T-helper 2 cell treated with Interferon-gamma antibody and Interleukin-4, amounts not matched to agents 5 μg/mL and 100 μg/mL, for 36 hours (primary cell): Measurements from ENCODE around the gene MAML2.

ENCODE experiments used
- DNase-seq: peaks from one replicate; pipeline ENCODE4 v3.0.0; 2021; ENCODE audit warnings: low spot score
- H3K27ac Mint-ChIP-seq: one replicate; pipeline ENCODE4 v1.8.0; 2021; ENCODE audit warnings: mild to moderate bottlenecking, mixed read lengths
- H3K27me3 Mint-ChIP-seq: one replicate; pipeline ENCODE4 v1.8.0; 2021; ENCODE audit warnings: low read depth, mixed read lengths
- H3K36me3 Mint-ChIP-seq: one replicate; pipeline ENCODE4 v1.8.0; 2021; ENCODE audit warnings: low read depth, mixed read lengths
- H3K4me1 Mint-ChIP-seq: one replicate; pipeline ENCODE4 v1.8.0; 2021; ENCODE audit warnings: low read depth, mixed read lengths
- H3K4me3 Mint-ChIP-seq: one replicate; pipeline ENCODE4 v1.8.0; 2022; ENCODE audit warnings: mild to moderate bottlenecking, moderate library complexity, mixed read lengths
- H3K9me3 Mint-ChIP-seq: one replicate; pipeline ENCODE4 v1.8.0; 2021; ENCODE audit warnings: mixed read lengths

Gene MAML2

DNA sequence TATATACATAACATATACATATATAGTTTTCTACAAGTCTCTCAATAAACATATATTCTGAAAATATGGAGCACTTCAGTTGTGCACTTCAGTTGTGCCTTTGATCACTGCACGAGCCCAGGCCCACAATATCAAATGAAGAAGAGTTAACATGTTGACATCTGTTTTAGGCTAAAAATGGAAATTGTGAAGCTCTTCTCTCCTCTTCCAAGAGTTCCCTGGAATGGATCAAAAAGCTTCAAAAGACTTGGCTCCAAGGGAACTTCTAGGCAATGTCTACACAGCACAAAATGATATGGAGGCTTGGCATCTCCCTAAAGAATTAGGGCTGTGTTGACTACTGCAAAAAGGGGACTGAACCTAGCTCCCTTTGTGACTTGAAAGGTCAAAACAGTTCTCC lies 36.9 kb downstream of the MAML2 start:
- H3K27ac Mint-ChIP-seq: no peak overlapping the region
- H3K9me3 Mint-ChIP-seq: no peaks in the 10 kb centered on the region
- H3K36me3 Mint-ChIP-seq: peaks cover 4% of the 10 kb centered on the region
- DNase-seq: no peak
- no peak overlapping the region for H3K4me3 Mint-ChIP-seq
- H3K27me3 Mint-ChIP-seq: no peaks in the 10 kb centered on the region
- peaks cover 28% of the 10 kb centered on the region for H3K4me1 Mint-ChIP-seq

GRCh38 chr11:96303980-96304379 lies 39.0 kb downstream of the MAML2 start:
- H3K27me3 Mint-ChIP-seq: no peaks in the 10 kb centered on the region
- no peak for DNase-seq
- no peak overlapping the region for H3K27ac Mint-ChIP-seq
- H3K9me3 Mint-ChIP-seq: no peaks in the 10 kb centered on the region
- H3K4me3 Mint-ChIP-seq: no peak overlapping the region
- no peaks in the 10 kb centered on the region for H3K36me3 Mint-ChIP-seq
- H3K4me1 Mint-ChIP-seq: peaks cover 27% of the 10 kb centered on the region

- H3K4me3 Mint-ChIP-seq: no peak overlapping the region
- no peak for DNase-seq
- no peaks in the 10 kb centered on the region for H3K27me3 Mint-ChIP-seq
- no peaks in the 10 kb centered on the region for H3K36me3 Mint-ChIP-seq
- H3K27ac Mint-ChIP-seq: no peak overlapping the region
- H3K9me3 Mint-ChIP-seq: no peaks in the 10 kb centered on the region
- H3K4me1 Mint-ChIP-seq: peaks cover 26% of the 10 kb centered on the region
These were observed 39.9 kb downstream of the MAML2 start for GRCh38 chr11:96303064-96303463.

DNA sequence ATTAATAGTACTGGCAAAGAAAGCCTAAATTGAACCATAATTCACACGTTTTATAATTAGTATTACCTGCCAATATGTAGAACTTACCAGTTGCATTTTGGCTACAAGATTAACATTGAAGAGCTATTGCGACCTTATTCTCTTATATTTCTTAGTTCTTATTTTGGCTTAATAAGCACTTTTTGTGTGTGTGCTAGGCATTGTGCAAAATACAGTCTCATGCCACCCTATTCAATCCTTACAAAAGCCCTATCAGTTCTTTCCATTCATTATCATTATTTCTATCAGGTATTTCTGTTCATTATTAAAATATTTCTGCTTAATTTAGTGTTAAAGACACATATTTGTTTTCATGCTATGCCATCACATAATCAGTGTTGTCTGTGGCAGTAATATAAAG lies 41.2 kb downstream of the MAML2 start:
- peaks cover 18% of the 10 kb centered on the region for H3K4me1 Mint-ChIP-seq
- H3K9me3 Mint-ChIP-seq: no peaks in the 10 kb centered on the region
- no peak overlapping the region for H3K4me3 Mint-ChIP-seq
- no peak overlapping the region for H3K27ac Mint-ChIP-seq
- DNase-seq: no peak
- H3K36me3 Mint-ChIP-seq: no peaks in the 10 kb centered on the region
- H3K27me3 Mint-ChIP-seq: no peaks in the 10 kb centered on the region

GRCh38 chr11:96299155-96299888 lies 43.7 kb downstream of the MAML2 start:
- H3K4me3 Mint-ChIP-seq: no peak overlapping the region
- no peaks in the 10 kb centered on the region for H3K27me3 Mint-ChIP-seq
- no peaks in the 10 kb centered on the region for H3K9me3 Mint-ChIP-seq
- H3K36me3 Mint-ChIP-seq: no peaks in the 10 kb centered on the region
- H3K4me1 Mint-ChIP-seq: peaks cover 25% of the 10 kb centered on the region
- no peak for DNase-seq
- H3K27ac Mint-ChIP-seq: no peak overlapping the region

- no peaks in the 10 kb centered on the region for H3K27me3 Mint-ChIP-seq
- H3K27ac Mint-ChIP-seq: no peak overlapping the region
- no peak for DNase-seq
- H3K4me3 Mint-ChIP-seq: no peak overlapping the region
- peaks cover 46% of the 10 kb centered on the region for H3K4me1 Mint-ChIP-seq
- no peaks in the 10 kb centered on the region for H3K9me3 Mint-ChIP-seq
- peaks cover 4% of the 10 kb centered on the region for H3K36me3 Mint-ChIP-seq
These were observed 47.6 kb downstream of the MAML2 start for GRCh38 chr11:96295369-96295768.

- Mint-ChIP-seq H3K27me3 (no peaks in the 10 kb centered on the region), H3K9me3 (no peaks in the 10 kb centered on the region), H3K27ac (peak overlapping the region; percentile 41), H3K4me3 (peak overlapping the region; percentile 51), H3K36me3 (peaks cover 6% of the 10 kb centered on the region), H3K4me1 (peaks cover 49% of the 10 kb centered on the region)
- DNase-seq: no peak
These were observed 48.7 kb downstream of the MAML2 start for GRCh38 chr11:96294289-96294688.

GRCh38 chr11:96293598-96294021 lies 49.4 kb downstream of the MAML2 start:
- DNase-seq: peak; percentile 23
- no peaks in the 10 kb centered on the region for H3K9me3 Mint-ChIP-seq
- H3K27me3 Mint-ChIP-seq: no peaks in the 10 kb centered on the region
- H3K36me3 Mint-ChIP-seq: peaks cover 6% of the 10 kb centered on the region
- peak overlapping the region; percentile 56 for H3K27ac Mint-ChIP-seq
- peak overlapping the region; percentile 56 for H3K4me3 Mint-ChIP-seq
- H3K4me1 Mint-ChIP-seq: peaks cover 53% of the 10 kb centered on the region

- Mint-ChIP-seq H3K4me3 (peak overlapping the region; percentile 56), H3K36me3 (peaks cover 6% of the 10 kb centered on the region), H3K27ac (no peak overlapping the region), H3K9me3 (no peaks in the 10 kb centered on the region), H3K27me3 (no peaks in the 10 kb centered on the region), H3K4me1 (peaks cover 51% of the 10 kb centered on the region)
- no peak for DNase-seq
These were observed 49.9 kb downstream of the MAML2 start for GRCh38 chr11:96293109-96293508.

DNA sequence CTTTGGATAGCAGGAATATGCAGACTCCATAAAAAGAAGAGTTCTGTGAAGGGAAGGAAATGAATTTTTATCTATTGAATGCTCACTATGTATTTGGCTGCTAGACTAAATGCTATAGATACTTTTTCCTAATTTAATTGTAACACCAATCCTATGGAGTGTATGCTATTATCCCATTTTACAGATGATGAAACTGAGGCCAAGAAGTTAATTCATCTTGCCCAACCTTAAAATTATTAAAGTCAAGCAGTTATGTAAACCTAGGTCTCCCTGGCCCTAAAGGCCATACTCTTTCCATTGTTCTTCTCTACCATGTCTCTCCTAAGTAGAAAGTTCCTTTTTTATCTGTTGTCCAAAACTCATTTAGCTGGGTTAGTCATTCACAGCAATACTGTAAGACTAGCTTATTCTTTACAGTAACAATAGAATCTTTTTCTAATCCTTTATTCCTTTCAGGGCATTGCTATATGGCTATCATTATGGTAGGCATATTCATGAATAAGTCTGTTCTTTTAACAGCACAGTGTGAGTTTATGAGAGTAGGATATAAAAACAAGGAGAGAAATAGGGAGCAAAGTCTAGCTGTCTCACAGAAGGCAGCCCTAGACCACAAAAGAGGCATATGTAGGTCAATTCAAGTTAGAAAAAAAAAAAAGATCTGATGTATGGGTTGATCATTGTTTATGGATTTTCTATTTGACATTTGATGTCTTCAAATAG lies 50.5 kb downstream of the MAML2 start:
- Mint-ChIP-seq H3K27ac (no peak overlapping the region), H3K4me3 (no peak overlapping the region), H3K9me3 (no peaks in the 10 kb centered on the region), H3K27me3 (no peaks in the 10 kb centered on the region), H3K36me3 (peaks cover 8% of the 10 kb centered on the region), H3K4me1 (peaks cover 53% of the 10 kb centered on the region)
- DNase-seq: no peak

DNA sequence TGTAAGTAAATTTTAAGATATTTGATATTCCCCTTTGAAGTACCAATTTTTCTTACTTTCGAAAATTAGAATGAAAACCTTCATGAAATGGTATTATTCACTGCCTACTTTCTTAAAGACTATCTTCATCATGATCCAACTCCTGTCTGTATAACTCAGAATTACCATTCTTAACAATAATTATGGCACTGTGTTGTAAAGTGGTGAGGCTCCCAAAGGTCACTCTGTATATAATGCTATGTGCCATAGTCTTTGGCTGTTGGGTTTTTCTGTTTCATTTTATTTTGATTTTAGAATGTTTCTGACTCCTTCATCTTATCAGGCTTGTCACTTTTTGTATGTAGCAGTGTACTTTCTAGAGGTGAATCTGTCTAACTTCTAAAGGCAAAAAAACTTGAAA lies 52.4 kb downstream of the MAML2 start:
- no peaks in the 10 kb centered on the region for H3K27me3 Mint-ChIP-seq
- H3K9me3 Mint-ChIP-seq: peaks cover 7% of the 10 kb centered on the region
- no peak for DNase-seq
- peaks cover 58% of the 10 kb centered on the region for H3K4me1 Mint-ChIP-seq
- peaks cover 17% of the 10 kb centered on the region for H3K36me3 Mint-ChIP-seq
- no peak overlapping the region for H3K4me3 Mint-ChIP-seq
- H3K27ac Mint-ChIP-seq: no peak overlapping the region

GRCh38 chr11:96290031-96290430 lies 53.0 kb downstream of the MAML2 start:
- Mint-ChIP-seq H3K4me1 (peaks cover 63% of the 10 kb centered on the region), H3K36me3 (peaks cover 22% of the 10 kb centered on the region), H3K27me3 (no peaks in the 10 kb centered on the region), H3K27ac (no peak overlapping the region), H3K9me3 (peaks cover 13% of the 10 kb centered on the region), H3K4me3 (no peak overlapping the region)
- DNase-seq: no peak

- Mint-ChIP-seq H3K36me3 (peaks cover 23% of the 10 kb centered on the region), H3K4me1 (peaks cover 61% of the 10 kb centered on the region), H3K9me3 (peaks cover 16% of the 10 kb centered on the region), H3K27me3 (no peaks in the 10 kb centered on the region), H3K27ac (no peak overlapping the region), H3K4me3 (no peak overlapping the region)
- no peak for DNase-seq
These were observed 54.1 kb downstream of the MAML2 start for GRCh38 chr11:96288915-96289314.

GRCh38 chr11:96287822-96288439 lies 55.1 kb downstream of the MAML2 start:
- peaks cover 25% of the 10 kb centered on the region for H3K36me3 Mint-ChIP-seq
- DNase-seq: no peak
- H3K9me3 Mint-ChIP-seq: peaks cover 16% of the 10 kb centered on the region
- H3K4me1 Mint-ChIP-seq: peaks cover 59% of the 10 kb centered on the region
- H3K27me3 Mint-ChIP-seq: no peaks in the 10 kb centered on the region
- H3K27ac Mint-ChIP-seq: peak overlapping the region; percentile 18
- H3K4me3 Mint-ChIP-seq: peak overlapping the region; percentile 11
